Effector memory CD4-positive, alpha-beta T cell (primary cell): Measurements from ENCODE around the gene PARD3B.

Experiments used
- DNase-seq, 3 donors: peaks; one replicate each; pipeline ENCODE4 v3.0.0-alpha.2; 2020
- H3K27ac ChIP-seq: 2 replicates; pipeline ENCODE4 v1.7.0; 2013; ENCODE audit warnings: mild to moderate bottlenecking, low read length, moderate library complexity; ENCODE audit not compliant: insufficient read depth, poor library complexity, severe bottlenecking
- H3K27me3 ChIP-seq: replicated peaks from 2 replicates; pipeline ENCODE4 v1.7.0; 2013; ENCODE audit warnings: mild to moderate bottlenecking, low read length; ENCODE audit not compliant: insufficient read depth, control insufficient read depth, poor library complexity, severe bottlenecking
- H3K36me3 ChIP-seq: 2 replicates; pipeline ENCODE4 v1.7.0; 2013; ENCODE audit warnings: mild to moderate bottlenecking, low read length, moderate library complexity; ENCODE audit not compliant: control insufficient read depth, insufficient read depth
- H3K4me1 ChIP-seq: 2 replicates; pipeline ENCODE4 v1.7.0; 2013; ENCODE audit warnings: low read length, mild to moderate bottlenecking; ENCODE audit not compliant: control insufficient read depth, insufficient read depth, poor library complexity, severe bottlenecking
- H3K4me3 ChIP-seq: 2 replicates; pipeline ENCODE4 v1.7.0; 2013; ENCODE audit warnings: low read length, low read depth, mild to moderate bottlenecking; ENCODE audit not compliant: insufficient read depth, poor library complexity, severe bottlenecking
- H3K9me3 ChIP-seq: 2 replicates; pipeline ENCODE4 v1.7.0; 2013; ENCODE audit warnings: mild to moderate bottlenecking, low read length, moderate library complexity; ENCODE audit not compliant: control insufficient read depth

The PARD3B gene

GRCh38 chr2:204687776-204688175, 142.5 kb downstream of the PARD3B start:
- Histone ChIP-seq H3K27me3 (no peaks in the 10 kb centered on the region), H3K4me3 (no peak overlapping the region), H3K4me1 (no peaks in the 10 kb centered on the region), H3K36me3 (no peaks in the 10 kb centered on the region), H3K9me3 (no peaks in the 10 kb centered on the region), H3K27ac (no peak overlapping the region)
- no peak for DNase-seq

GRCh38 chr2:204691911-204692510, 146.7 kb downstream of the PARD3B start:
- H3K36me3 ChIP-seq, result no peaks in the 10 kb centered on the region
- no peaks in the 10 kb centered on the region for H3K27me3 ChIP-seq
- no peak overlapping the region for H3K27ac ChIP-seq
- H3K4me3 ChIP-seq, result no peak overlapping the region
- H3K4me1 ChIP-seq, result no peaks in the 10 kb centered on the region
- no peaks in the 10 kb centered on the region for H3K9me3 ChIP-seq
- DNase-seq, result no peak

- no peaks in the 10 kb centered on the region for H3K9me3 ChIP-seq
- no peaks in the 10 kb centered on the region for H3K4me1 ChIP-seq
- no peaks in the 10 kb centered on the region for H3K36me3 ChIP-seq
- no peaks in the 10 kb centered on the region for H3K27me3 ChIP-seq
- no peak overlapping the region for H3K27ac ChIP-seq
- DNase-seq, result no peak
- H3K4me3 ChIP-seq, result no peak overlapping the region
Measured at GRCh38 chr2:204692790-204693189, 147.5 kb downstream of the PARD3B start.

GRCh38 chr2:204693262-204693661, 148.0 kb downstream of the PARD3B start:
- no peaks in the 10 kb centered on the region for H3K36me3 ChIP-seq
- H3K4me3 ChIP-seq, result no peak overlapping the region
- no peaks in the 10 kb centered on the region for H3K4me1 ChIP-seq
- H3K27ac ChIP-seq, result no peak overlapping the region
- no peak for DNase-seq
- no peaks in the 10 kb centered on the region for H3K27me3 ChIP-seq
- H3K9me3 ChIP-seq, result no peaks in the 10 kb centered on the region

GRCh38 chr2:204695506-204695905, 150.2 kb downstream of the PARD3B start:
- no peaks in the 10 kb centered on the region for H3K27me3 ChIP-seq
- DNase-seq, result no peak
- no peak overlapping the region for H3K27ac ChIP-seq
- no peaks in the 10 kb centered on the region for H3K9me3 ChIP-seq
- H3K36me3 ChIP-seq, result no peaks in the 10 kb centered on the region
- H3K4me3 ChIP-seq, result no peak overlapping the region
- H3K4me1 ChIP-seq, result no peaks in the 10 kb centered on the region

- H3K4me3 ChIP-seq, result no peak overlapping the region
- no peaks in the 10 kb centered on the region for H3K9me3 ChIP-seq
- no peaks in the 10 kb centered on the region for H3K36me3 ChIP-seq
- no peaks in the 10 kb centered on the region for H3K4me1 ChIP-seq
- DNase-seq, result no peak
- no peak overlapping the region for H3K27ac ChIP-seq
- H3K27me3 ChIP-seq, result no peaks in the 10 kb centered on the region
Measured at GRCh38 chr2:204696124-204696523, 150.8 kb downstream of the PARD3B start.

GRCh38 chr2:204705243-204705932, 160.1 kb downstream of the PARD3B start:
- Histone ChIP-seq H3K36me3 (no peaks in the 10 kb centered on the region), H3K4me1 (no peaks in the 10 kb centered on the region), H3K27ac (no peak overlapping the region), H3K4me3 (no peak overlapping the region), H3K9me3 (no peaks in the 10 kb centered on the region), H3K27me3 (no peaks in the 10 kb centered on the region)
- no peak for DNase-seq

GRCh38 chr2:204706939-204707338, 161.7 kb downstream of the PARD3B start:
- no peaks in the 10 kb centered on the region for H3K9me3 ChIP-seq
- H3K27me3 ChIP-seq, result no peaks in the 10 kb centered on the region
- DNase-seq, result no peak
- H3K4me3 ChIP-seq, result no peak overlapping the region
- H3K4me1 ChIP-seq, result no peaks in the 10 kb centered on the region
- H3K36me3 ChIP-seq, result no peaks in the 10 kb centered on the region
- no peak overlapping the region for H3K27ac ChIP-seq

- H3K36me3 ChIP-seq, result no peaks in the 10 kb centered on the region
- H3K9me3 ChIP-seq, result no peaks in the 10 kb centered on the region
- no peak overlapping the region for H3K4me3 ChIP-seq
- H3K27ac ChIP-seq, result no peak overlapping the region
- H3K4me1 ChIP-seq, result no peaks in the 10 kb centered on the region
- no peak for DNase-seq
- no peaks in the 10 kb centered on the region for H3K27me3 ChIP-seq
Measured at GRCh38 chr2:204713211-204713610, 167.9 kb downstream of the PARD3B start.

GRCh38 chr2:204715361-204715760, 170.1 kb downstream of the PARD3B start:
- no peaks in the 10 kb centered on the region for H3K36me3 ChIP-seq
- no peak overlapping the region for H3K4me3 ChIP-seq
- H3K27ac ChIP-seq, result no peak overlapping the region
- H3K4me1 ChIP-seq, result no peaks in the 10 kb centered on the region
- DNase-seq, result no peak
- no peaks in the 10 kb centered on the region for H3K9me3 ChIP-seq
- no peaks in the 10 kb centered on the region for H3K27me3 ChIP-seq
